Endothelial cell of umbilical vein (primary cell): Measurements from ENCODE around the gene MRPL21.

Experiments used
- EZH2 ChIP-seq: IDR thresholded peaks from 2 replicates; pipeline ENCODE4 v1.6.1; 2012; ENCODE audit warnings: borderline replicate concordance, low read depth, mild to moderate bottlenecking, moderate library complexity, low read length, inconsistent platforms; ENCODE audit not compliant: severe bottlenecking
- FOS ChIP-seq: IDR thresholded peaks from 2 replicates; pipeline ENCODE4 v1.6.1; 2011; ENCODE audit warnings: mild to moderate bottlenecking, low read length, moderate library complexity, borderline replicate concordance; ENCODE audit not compliant: insufficient read depth
- GATA2 ChIP-seq: IDR thresholded peaks from 2 replicates; pipeline ENCODE4 v1.7.0; 2011; ENCODE audit warnings: low read depth, mild to moderate bottlenecking, moderate library complexity, mixed read lengths, low read length; ENCODE audit not compliant: insufficient read length, insufficient read depth
- JUN ChIP-seq: IDR thresholded peaks from 2 replicates; pipeline ENCODE4 v1.6.1; 2011; ENCODE audit warnings: borderline replicate concordance, low read depth; ENCODE audit not compliant: insufficient read length, insufficient read depth
- MYC ChIP-seq: IDR thresholded peaks from one replicate; pipeline ENCODE4 v1.6.1; 2011; ENCODE audit warnings: mild to moderate bottlenecking, low read depth, low read length
- POLR2A ChIP-seq: IDR thresholded peaks from 2 replicates; pipeline ENCODE4 v1.6.1; 2012; ENCODE audit warnings: low read depth, mild to moderate bottlenecking, control low read depth, low read length
- POLR2AphosphoS5 ChIP-seq: IDR thresholded peaks from 2 replicates; pipeline ENCODE4 v1.6.1; 2012; ENCODE audit warnings: low read depth, mild to moderate bottlenecking, control low read depth, low read length, moderate library complexity; ENCODE audit not compliant: insufficient read depth
- TF ChIP-seq, protein P1 (sequence below), 2 donors: IDR thresholded peaks; 1 replicate in 1 of 2; 2 replicates in 1 of 2; pipeline ENCODE4 v1.5.1; 2011; ENCODE audit warnings: low read length in 2 of 2, mild to moderate bottlenecking in 2 of 2, moderate library complexity in 2 of 2, control low read depth in 1 of 2, inconsistent platforms in 1 of 2, low read depth in 1 of 2; ENCODE audit not compliant: insufficient read depth in 1 of 2; ENCODE audit errors: extremely low read depth in 1 of 2
- TF ChIP-seq, protein P2 (sequence below): IDR thresholded peaks from 2 replicates; pipeline ENCODE4 v1.6.1; 2011; ENCODE audit not compliant: insufficient read depth, insufficient read length

DNA sequence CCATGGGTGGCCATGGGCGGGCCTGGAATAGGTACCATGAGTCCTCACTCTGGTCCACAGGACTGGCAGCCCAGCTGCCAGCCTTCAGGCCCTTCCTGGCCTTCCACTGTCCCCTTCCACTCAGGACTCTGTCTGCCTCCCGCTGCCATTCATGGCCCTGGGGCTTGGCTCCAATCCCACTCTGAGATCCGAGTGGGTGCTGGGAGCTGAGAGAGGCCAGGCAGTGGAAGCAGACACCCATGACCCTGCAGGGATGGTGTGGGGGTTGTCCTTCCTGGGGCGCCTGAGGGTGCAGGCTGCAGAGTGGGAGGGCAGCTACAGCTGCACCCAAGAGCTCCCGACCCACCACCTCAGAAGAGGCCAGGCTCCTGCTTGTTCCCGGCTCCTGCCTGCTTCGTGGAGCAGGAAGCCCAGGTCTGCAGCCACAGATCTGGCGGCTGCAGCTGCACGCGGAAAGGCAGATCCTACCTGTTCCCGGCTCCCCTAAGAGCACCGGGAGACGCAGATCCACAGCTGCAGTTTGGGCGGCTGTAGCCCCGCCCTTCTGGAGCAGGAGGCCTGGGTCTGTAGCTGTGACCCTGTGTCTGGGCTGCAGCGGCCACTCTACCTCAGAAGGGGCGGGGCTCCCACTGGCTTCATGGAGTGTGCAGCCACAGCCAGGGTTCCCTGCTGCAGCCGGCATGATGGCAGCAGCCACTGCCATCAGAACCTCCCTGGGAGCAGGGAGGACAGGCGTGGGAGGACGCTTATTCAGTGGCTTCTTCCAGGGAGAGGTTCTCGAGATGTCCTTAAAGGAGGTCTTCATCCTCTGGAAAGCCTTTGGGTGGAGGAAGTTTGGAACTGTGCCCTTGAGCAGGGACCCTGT lies 27.6 kb upstream of the MRPL21 start:
- TF ChIP-seq, protein P1, sequence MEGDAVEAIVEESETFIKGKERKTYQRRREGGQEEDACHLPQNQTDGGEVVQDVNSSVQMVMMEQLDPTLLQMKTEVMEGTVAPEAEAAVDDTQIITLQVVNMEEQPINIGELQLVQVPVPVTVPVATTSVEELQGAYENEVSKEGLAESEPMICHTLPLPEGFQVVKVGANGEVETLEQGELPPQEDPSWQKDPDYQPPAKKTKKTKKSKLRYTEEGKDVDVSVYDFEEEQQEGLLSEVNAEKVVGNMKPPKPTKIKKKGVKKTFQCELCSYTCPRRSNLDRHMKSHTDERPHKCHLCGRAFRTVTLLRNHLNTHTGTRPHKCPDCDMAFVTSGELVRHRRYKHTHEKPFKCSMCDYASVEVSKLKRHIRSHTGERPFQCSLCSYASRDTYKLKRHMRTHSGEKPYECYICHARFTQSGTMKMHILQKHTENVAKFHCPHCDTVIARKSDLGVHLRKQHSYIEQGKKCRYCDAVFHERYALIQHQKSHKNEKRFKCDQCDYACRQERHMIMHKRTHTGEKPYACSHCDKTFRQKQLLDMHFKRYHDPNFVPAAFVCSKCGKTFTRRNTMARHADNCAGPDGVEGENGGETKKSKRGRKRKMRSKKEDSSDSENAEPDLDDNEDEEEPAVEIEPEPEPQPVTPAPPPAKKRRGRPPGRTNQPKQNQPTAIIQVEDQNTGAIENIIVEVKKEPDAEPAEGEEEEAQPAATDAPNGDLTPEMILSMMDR (IDR thresholded peaks at IDR 0.05; ENCODE audit: extremely low read depth in 1 of 2, insufficient read depth in 1 of 2, low read depth in 1 of 2, low read length in 2 of 2): no peak
- no peak for TF ChIP-seq POLR2AphosphoS5
- TF ChIP-seq JUN: no peak
- no peak for TF ChIP-seq MYC
- TF ChIP-seq, protein P2, sequence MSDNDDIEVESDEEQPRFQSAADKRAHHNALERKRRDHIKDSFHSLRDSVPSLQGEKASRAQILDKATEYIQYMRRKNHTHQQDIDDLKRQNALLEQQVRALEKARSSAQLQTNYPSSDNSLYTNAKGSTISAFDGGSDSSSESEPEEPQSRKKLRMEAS: no peak
- TF ChIP-seq EZH2: no peak
- TF ChIP-seq POLR2A: no peak
- TF ChIP-seq FOS: no peak
- no peak for TF ChIP-seq GATA2
